Small intestine (tissue), 7 donors: ENCODE data around the gene ALPK1. TPM values are rescaled to one million over a fixed set of nuclear protein-coding genes. Genes with fewer than 3 reads are reported as not detected.
"Not testable (repeated sequence)": the region's sequence is repeated elsewhere in the genome, so short reads cannot be mapped to it uniquely, and the experiment has no call there.

Experiments used
- DNase-seq, 2 donors: peaks; one replicate each; pipeline versions ENCODE4 v3.0.0 to v3.0.0-alpha.2; 2013
- FAIRE-seq: peaks from 2 replicates; lab custom pipeline; 2012; peaks lifted over from hg19 to GRCh38; lab: Jason Lieb, UNC
- H3K27ac ChIP-seq, 3 donors: one replicate each; pipeline ENCODE4 v1.5.1; 2013; ENCODE audit warnings: low read length in 2 of 3, mild to moderate bottlenecking in 2 of 3, control low read depth in 1 of 3, inconsistent platforms in 1 of 3, low read depth in 1 of 3, moderate library complexity in 1 of 3
- H3K27me3 ChIP-seq, 3 donors: one replicate each; pipeline ENCODE4 v1.6.1; 2013; ENCODE audit warnings: low read length in 3 of 3, inconsistent platforms in 1 of 3; ENCODE audit not compliant: control insufficient read depth in 3 of 3, insufficient read depth in 3 of 3
- H3K36me3 ChIP-seq, 3 donors: one replicate each; pipeline ENCODE4 v1.6.1; 2013; ENCODE audit warnings: low read length in 3 of 3, inconsistent platforms in 1 of 3, low read depth in 1 of 3, mild to moderate bottlenecking in 1 of 3, moderate library complexity in 1 of 3; ENCODE audit not compliant: control insufficient read depth in 3 of 3, insufficient read depth in 2 of 3
- H3K4me1 ChIP-seq, 3 donors: one replicate each; pipeline ENCODE4 v1.6.1; 2013; ENCODE audit warnings: low read length in 2 of 3, inconsistent platforms in 1 of 3, low read depth in 1 of 3, mild to moderate bottlenecking in 1 of 3, moderate library complexity in 1 of 3; ENCODE audit not compliant: control insufficient read depth in 3 of 3, insufficient read depth in 2 of 3
- H3K4me3 ChIP-seq, 3 donors: one replicate each; pipeline ENCODE4 v1.5.1; 2013; ENCODE audit warnings: low read length in 3 of 3, control low read depth in 1 of 3, inconsistent platforms in 1 of 3, low read depth in 1 of 3, mild to moderate bottlenecking in 1 of 3, moderate library complexity in 1 of 3
- H3K9me3 ChIP-seq, 2 donors: one replicate each; pipeline ENCODE4 v1.6.1; 2013; ENCODE audit warnings: low read depth in 1 of 2, low read length in 1 of 2; ENCODE audit not compliant: control insufficient read depth in 2 of 2, insufficient read depth in 1 of 2
- WGBS, 3 donors: extraction: QIAGEN DNeasy Blood & Tissue Kit; methylation state at CpG; one replicate each; pipeline ENCODE4 v1.1.7; 2013; 5-methylcytosine and 5-hydroxymethylcytosine counted together
- polyA plus RNA-seq, 4 donors: library from polyadenylated mRNA; stranded (reverse) in 3 of 4; unstranded in 1 of 4; fragments of 200-250 nt in 3 of 4; fragments of 120-200 nt in 1 of 4; gene quantifications; one replicate each; pipeline versions ENCODE4 v1.2.1 to v1.2.3, GENCODE V29; 2013
- donor health status: healthy with polysubstance abuse.
- donor health status: control.
- donor health status: control.
- donor health status: Bipolar disorder and iron deficiency.
- donor health status: healthy.

ALPK1 gene
- polyA plus RNA-seq, 4 donors, result 4.3 to 26.9 (median 6.1) TPM

DNA sequence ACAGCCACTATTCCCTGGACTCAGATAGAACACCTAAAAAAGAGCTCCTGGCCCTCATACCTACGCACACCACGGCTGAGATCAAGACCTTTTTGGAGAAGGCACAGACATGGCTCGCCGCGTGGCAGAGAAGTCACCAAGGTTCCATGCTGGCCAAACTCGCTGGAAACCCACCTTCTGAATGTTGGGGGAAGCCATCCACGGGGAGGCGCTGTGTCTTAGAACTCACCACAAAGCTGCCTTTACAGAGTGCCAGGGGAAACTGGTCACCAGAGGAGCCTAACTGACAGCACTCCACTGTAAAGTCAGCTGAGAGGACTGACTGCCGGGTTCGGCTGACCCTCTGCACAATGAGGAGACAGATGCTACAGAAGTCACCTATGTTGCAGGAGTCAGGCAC, 120.9 kb downstream of the ALPK1 start:
- Histone ChIP-seq H3K27ac (no peak overlapping the region), H3K27me3 (no peaks in the 10 kb centered on the region), H3K4me1 (no peaks in the 10 kb centered on the region), H3K36me3 (peaks cover 0 to 18% (median 5%) of the 10 kb centered on the region in 3 donors), H3K9me3 (peaks cover 0 to 3% of the 10 kb centered on the region in 2 donors), H3K4me3 (no peak overlapping the region)
- 74 to 94% (median 93%) methylated on average over 10 of the region's 10 CpGs for WGBS, 3 donors
- FAIRE-seq (no peak), DNase-seq (no peak)

DNA sequence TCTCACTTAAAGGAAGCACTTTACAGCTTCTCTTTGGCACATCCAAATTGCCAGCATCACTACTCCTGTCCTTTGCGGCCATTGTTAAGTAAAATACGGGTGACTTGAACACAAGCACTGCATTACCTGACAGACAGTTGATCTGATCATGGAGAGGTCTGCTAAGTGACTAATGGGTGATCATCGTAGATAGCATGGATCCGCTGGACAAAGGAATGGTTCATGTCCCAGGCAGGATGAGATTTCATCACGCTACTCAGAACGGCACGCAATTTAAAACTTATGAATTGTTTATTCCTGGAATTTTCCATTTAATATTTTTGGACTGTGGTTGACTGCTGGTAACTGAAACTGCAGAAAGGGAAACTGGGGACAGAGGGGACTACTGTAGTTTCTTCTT, 124.7 kb downstream of the ALPK1 start:
- DNase-seq, result no peak
- Histone ChIP-seq H3K27ac (no peak overlapping the region), H3K4me1 (no peaks in the 10 kb centered on the region), H3K9me3 (peaks cover 0 to 3% of the 10 kb centered on the region in 2 donors), H3K27me3 (no peaks in the 10 kb centered on the region), H3K4me3 (no peak overlapping the region), H3K36me3 (peaks cover 0 to 14% (median 0%) of the 10 kb centered on the region in 3 donors)
- FAIRE-seq, result no peak
- 94 to 98% (median 95%) methylated on average over 7 of the region's 7 CpGs for WGBS, 3 donors

GRCh38 chr4:112422644-112423043, 125.5 kb downstream of the ALPK1 start:
- no peaks in the 10 kb centered on the region for H3K27me3 ChIP-seq
- peaks cover 0 to 14% (median 0%) of the 10 kb centered on the region in 3 donors for H3K36me3 ChIP-seq
- DNase-seq, result no peak
- FAIRE-seq, result no peak
- no peaks in the 10 kb centered on the region for H3K4me1 ChIP-seq
- WGBS, 3 donors, result 74 to 83% (median 77%) methylated on average over 2 of the region's 2 CpGs
- peaks cover 0 to 3% of the 10 kb centered on the region in 2 donors for H3K9me3 ChIP-seq
- H3K27ac ChIP-seq, result no peak overlapping the region
- no peak overlapping the region for H3K4me3 ChIP-seq

GRCh38 chr4:112423591-112423990, 126.4 kb downstream of the ALPK1 start:
- WGBS, 3 donors, result 92 to 100% (median 96%) methylated on average over 1 of the region's 1 CpG
- Histone ChIP-seq H3K4me1 (no peaks in the 10 kb centered on the region), H3K9me3 (no peaks in the 10 kb centered on the region), H3K27ac (no peak overlapping the region), H3K4me3 (no peak overlapping the region), H3K27me3 (no peaks in the 10 kb centered on the region), H3K36me3 (peaks cover 0 to 7% (median 0%) of the 10 kb centered on the region in 3 donors)
- no peak for FAIRE-seq
- DNase-seq, result no peak

DNA sequence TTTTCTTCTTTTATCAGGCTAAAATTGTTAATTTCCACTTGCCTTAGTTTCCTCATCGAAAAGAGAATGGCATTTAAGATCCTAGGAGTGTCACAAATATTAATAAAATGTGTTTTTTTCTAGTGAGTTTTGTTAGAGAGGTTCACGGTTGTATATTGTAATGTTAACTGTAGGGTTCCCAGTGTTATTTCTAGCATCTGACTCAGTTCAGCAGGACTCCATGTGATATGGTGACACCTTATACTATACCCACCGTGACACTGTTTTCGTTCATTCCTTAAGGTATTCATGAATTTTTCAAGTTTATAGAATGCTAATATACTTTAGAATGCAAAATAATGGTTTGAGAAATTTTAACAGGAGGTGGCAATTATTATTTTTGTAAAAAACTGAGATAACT, 128.7 kb downstream of the ALPK1 start:
- Histone ChIP-seq H3K9me3 (no peaks in the 10 kb centered on the region), H3K36me3 (peaks cover 0 to 16% (median 0%) of the 10 kb centered on the region in 3 donors), H3K4me3 (no peak overlapping the region), H3K27ac (no peak overlapping the region), H3K27me3 (no peaks in the 10 kb centered on the region), H3K4me1 (no peaks in the 10 kb centered on the region)
- no peak for FAIRE-seq
- no peak for DNase-seq
- WGBS, 3 donors, result 84 to 94% (median 93%) methylated on average over 4 of the region's 4 CpGs

- H3K27ac ChIP-seq, result no peak overlapping the region
- H3K9me3 ChIP-seq, result no peaks in the 10 kb centered on the region
- FAIRE-seq (no peak), DNase-seq (no peak)
- H3K36me3 ChIP-seq, result peaks cover 0 to 20% (median 0%) of the 10 kb centered on the region in 3 donors
- H3K4me3 ChIP-seq, result no peak overlapping the region
- WGBS, 3 donors, result 94 to 96% (median 96%) methylated on average over 3 of the region's 3 CpGs
- H3K27me3 ChIP-seq, result no peaks in the 10 kb centered on the region
- H3K4me1 ChIP-seq, result no peaks in the 10 kb centered on the region
Measured at GRCh38 chr4:112426416-112426815, 129.2 kb downstream of the ALPK1 start.

- 74 to 91% (median 79%) methylated on average over 4 of the region's 4 CpGs for WGBS, 3 donors
- no peak overlapping the region for H3K4me3 ChIP-seq
- no peak for DNase-seq
- H3K27me3 ChIP-seq, result no peaks in the 10 kb centered on the region
- no peak overlapping the region for H3K27ac ChIP-seq
- no peaks in the 10 kb centered on the region for H3K9me3 ChIP-seq
- peaks cover 0 to 18% (median 3%) of the 10 kb centered on the region in 3 donors for H3K36me3 ChIP-seq
- no peaks in the 10 kb centered on the region for H3K4me1 ChIP-seq
- FAIRE-seq, result no peak
Measured at GRCh38 chr4:112431158-112431557, 134.0 kb downstream of the ALPK1 start.

- Histone ChIP-seq H3K9me3 (no peaks in the 10 kb centered on the region), H3K4me3 (no peak overlapping the region), H3K4me1 (no peaks in the 10 kb centered on the region), H3K36me3 (peaks cover 7 to 12% (median 9%) of the 10 kb centered on the region in 3 donors), H3K27ac (no peak overlapping the region), H3K27me3 (no peaks in the 10 kb centered on the region)
- WGBS, 3 donors, result 97 to 100% (median 97%) methylated on average over 1 of the region's 1 CpG
- FAIRE-seq (no peak), DNase-seq (no peak)
Measured at GRCh38 chr4:112436987-112437386, 139.8 kb downstream of the ALPK1 start.

- not testable (repeated sequence) for H3K9me3 ChIP-seq, FAIRE-seq, H3K4me1 ChIP-seq, H3K4me3 ChIP-seq, H3K27me3 ChIP-seq, H3K27ac ChIP-seq, DNase-seq
- peaks cover 4 to 12% (median 6%) of the 10 kb centered on the region in 3 donors for H3K36me3 ChIP-seq
- 92 to 97% (median 95%) methylated on average over 2 of the region's 2 CpGs for WGBS, 3 donors
Measured at GRCh38 chr4:112442226-112442625, 145.1 kb downstream of the ALPK1 start.
